H9 (cell line): ENCODE measurements around the gene PRSS2. TPM values are rescaled to one million over a fixed set of nuclear protein-coding genes. Genes with fewer than 3 reads are reported as not detected.

Source experiments
- DNase-seq: peaks from one replicate; pipeline ENCODE4 v3.0.0-alpha.2; 2017
- H2AFZ ChIP-seq: one replicate; pipeline ENCODE4 v1.6.1; 2013; ENCODE audit warnings: mild to moderate bottlenecking, low read length, control low read depth, moderate library complexity
- H2AK5ac ChIP-seq: 2 replicates; pipeline ENCODE4 v1.6.1; 2013; ENCODE audit warnings: low read length, control low read depth, mixed read lengths; ENCODE audit not compliant: insufficient read length
- H2BK120ac ChIP-seq: one replicate; pipeline ENCODE4 v1.6.1; 2013; ENCODE audit warnings: low read depth, mild to moderate bottlenecking, low read length, control low read depth, inconsistent platforms; ENCODE audit not compliant: poor library complexity, severe bottlenecking
- H2BK12ac ChIP-seq: 2 replicates; pipeline ENCODE4 v1.6.1; 2013; ENCODE audit warnings: low read length, control low read depth, mixed read lengths, low read depth; ENCODE audit not compliant: insufficient read length
- H2BK15ac ChIP-seq: 2 replicates; pipeline ENCODE4 v1.6.1; 2013; ENCODE audit warnings: low read depth, low read length, control low read depth
- H2BK20ac ChIP-seq: one replicate; pipeline ENCODE4 v1.6.1; 2013; ENCODE audit warnings: low read depth, mild to moderate bottlenecking, low read length, control low read depth, inconsistent platforms; ENCODE audit not compliant: poor library complexity, severe bottlenecking
- H2BK5ac ChIP-seq: 2 replicates; pipeline ENCODE4 v1.6.1; 2013; ENCODE audit warnings: low read length, control low read depth, mixed read lengths; ENCODE audit not compliant: insufficient read length
- H3K14ac ChIP-seq: 2 replicates; pipeline ENCODE4 v1.6.1; 2013; ENCODE audit warnings: low read length, control low read depth; ENCODE audit not compliant: insufficient read depth
- H3K18ac ChIP-seq: 2 replicates; pipeline ENCODE4 v1.6.1; 2013; ENCODE audit warnings: low read depth, mild to moderate bottlenecking, mixed read lengths, low read length, control low read depth; ENCODE audit not compliant: insufficient read length
- H3K23ac ChIP-seq: 2 replicates; pipeline ENCODE4 v1.6.1; 2013; ENCODE audit warnings: low read length, control low read depth, mixed read lengths, low read depth; ENCODE audit not compliant: insufficient read length
- H3K23me2 ChIP-seq: 2 replicates; pipeline ENCODE4 v1.6.1; 2013; ENCODE audit warnings: low read depth, mild to moderate bottlenecking, mixed read lengths, low read length, control low read depth; ENCODE audit not compliant: insufficient read length, poor library complexity, severe bottlenecking
- H3K27ac ChIP-seq: 2 replicates; pipeline ENCODE4 v1.5.1; 2013; ENCODE audit warnings: low read length, control low read depth, mixed read lengths, low read depth; ENCODE audit not compliant: insufficient read length
- H3K27me3 ChIP-seq: 2 replicates; pipeline ENCODE4 v1.6.1; 2013; ENCODE audit warnings: low read length, control low read depth, inconsistent platforms; ENCODE audit not compliant: insufficient read depth
- H3K4ac ChIP-seq: 2 replicates; pipeline ENCODE4 v1.6.1; 2013; ENCODE audit warnings: low read depth, mild to moderate bottlenecking, control low read depth, inconsistent platforms, low read length, moderate library complexity
- H3K4me1 ChIP-seq: 2 replicates; pipeline ENCODE4 v1.6.1; 2013; ENCODE audit warnings: low read length, control low read depth, inconsistent platforms; ENCODE audit not compliant: insufficient read depth
- H3K4me2 ChIP-seq: 2 replicates; pipeline ENCODE4 v1.6.1; 2013; ENCODE audit warnings: low read length, control low read depth, mixed read lengths; ENCODE audit not compliant: insufficient read length, insufficient read depth
- H3K56ac ChIP-seq: 2 replicates; pipeline ENCODE4 v1.6.1; 2013; ENCODE audit warnings: low read depth, mild to moderate bottlenecking, mixed read lengths, low read length, control low read depth; ENCODE audit not compliant: insufficient read length
- H3K79me1 ChIP-seq: 2 replicates; pipeline ENCODE4 v1.6.1; 2013; ENCODE audit warnings: low read depth, mild to moderate bottlenecking, moderate library complexity, low read length, control low read depth, inconsistent platforms; ENCODE audit not compliant: insufficient read depth, poor library complexity, severe bottlenecking
- H3K79me2 ChIP-seq: 2 replicates; pipeline ENCODE4 v1.6.1; 2013; ENCODE audit warnings: low read length, control low read depth, inconsistent platforms; ENCODE audit not compliant: insufficient read depth
- H3K9ac ChIP-seq: 2 replicates; pipeline ENCODE4 v1.6.1; 2013; ENCODE audit warnings: low read length, control low read depth, mixed read lengths; ENCODE audit not compliant: insufficient read length; ENCODE audit errors: extremely low read depth
- H3K9me3 ChIP-seq: one replicate; pipeline ENCODE4 v1.6.1; 2013; ENCODE audit warnings: low read depth, low read length, inconsistent platforms; ENCODE audit not compliant: control insufficient read depth
- H3T11ph ChIP-seq: one replicate; pipeline ENCODE4 v1.6.1; 2013; ENCODE audit warnings: mild to moderate bottlenecking, low read length, control low read depth, inconsistent platforms
- H4K20me1 ChIP-seq: one replicate; pipeline ENCODE4 v1.6.1; 2013; ENCODE audit not compliant: control insufficient read depth, insufficient read length, insufficient read depth
- H4K5ac ChIP-seq: 2 replicates; pipeline ENCODE4 v1.6.1; 2013; ENCODE audit warnings: low read depth, mild to moderate bottlenecking, mixed read lengths, low read length, control low read depth; ENCODE audit not compliant: insufficient read length
- H4K8ac ChIP-seq: replicated peaks from 2 replicates; pipeline ENCODE4 v1.6.1; 2013; ENCODE audit warnings: low read length, control low read depth, mixed read lengths, low read depth; ENCODE audit not compliant: insufficient read length
- H4K91ac ChIP-seq: 2 replicates; pipeline ENCODE4 v1.6.1; 2013; ENCODE audit warnings: low read depth, mild to moderate bottlenecking, moderate library complexity, mixed read lengths, low read length, control low read depth; ENCODE audit not compliant: insufficient read length
- H3K27ac Mint-ChIP-seq, 3 experiments: 2 replicates in 2 of 3; 3 replicates in 1 of 3; pipeline ENCODE4 v1.8.0; 2020 to 2021; ENCODE audit warnings: mixed read lengths in 3 of 3, mild to moderate bottlenecking in 1 of 3, moderate library complexity in 1 of 3
- H3K27me3 Mint-ChIP-seq: 2 replicates; pipeline ENCODE4 v1.8.0; 2021; ENCODE audit warnings: low read depth, mild to moderate bottlenecking, moderate library complexity, mixed read lengths
- H3K36me3 Mint-ChIP-seq, 3 experiments: 2 replicates in 2 of 3; 3 replicates in 1 of 3; pipeline ENCODE4 v1.8.0; 2020 to 2021; ENCODE audit warnings: low read depth in 3 of 3, mixed read lengths in 3 of 3; ENCODE audit not compliant: insufficient read depth in 1 of 3
- H3K4me1 Mint-ChIP-seq, 2 experiments: 2 replicates each; pipeline ENCODE4 v1.8.0; 2020; ENCODE audit warnings: mixed read lengths in 2 of 2
- H3K4me3 Mint-ChIP-seq, 2 experiments: 2 replicates in 1 of 2; 3 replicates in 1 of 2; pipeline ENCODE4 v1.8.0; 2020 to 2021; ENCODE audit warnings: mild to moderate bottlenecking in 2 of 2, mixed read lengths in 2 of 2, moderate library complexity in 1 of 2
- H3K9me3 Mint-ChIP-seq, 2 experiments: 2 replicates in 1 of 2; 3 replicates in 1 of 2; pipeline ENCODE4 v1.8.0; 2020; ENCODE audit warnings: mild to moderate bottlenecking in 2 of 2, mixed read lengths in 2 of 2, moderate library complexity in 1 of 2
- CTCF ChIP-seq: fragments of 200-600 bp; sonication (generic); conservative IDR thresholded peaks from 3 replicates; pipeline ENCODE4 v1.8.0; 2021; ENCODE audit warnings: antibody characterized with exemption, mild to moderate bottlenecking
- WGBS: extraction: QIAGEN DNeasy Blood & Tissue Kit; methylation state at CpG from one replicate; pipeline ENCODE4 v1.1.7; 2013; ENCODE audit warnings: missing lambda C conversion rate, low lambda C conversion rate, mixed read lengths; ENCODE audit not compliant: insufficient read length; ENCODE audit errors: extremely low coverage; 5-methylcytosine and 5-hydroxymethylcytosine counted together
- total RNA-seq: library from RNA; stranded (reverse); gene quantifications from 2 replicates; pipeline ENCODE4 v1.2.1, GENCODE V29; 2021

Gene PRSS2
- total RNA-seq, 1 experiment from 2014 or later, result not detected

GRCh38 chr7:142793156-142793555 is 22.4 kb downstream of the PRSS2 start:
- H2BK120ac ChIP-seq, result no peak overlapping the region
- H3K4me1 ChIP-seq, result peaks cover 12% of the 10 kb centered on the region; the same call in 1 of the 2 replicates
- DNase-seq, result no peak
- no peak overlapping the region for H4K5ac ChIP-seq
- H3K27me3 ChIP-seq, result peaks cover 11% of the 10 kb centered on the region; the same call in 1 of the 2 replicates
- no peak overlapping the region for H3K4me2 ChIP-seq
- H2BK12ac ChIP-seq, result no peak overlapping the region
- no peak overlapping the region for H3K4ac ChIP-seq
- no peak overlapping the region for H3K9ac ChIP-seq
- H3K23ac ChIP-seq, result no peak overlapping the region
- TF ChIP-seq CTCF, result no peak
- H3T11ph ChIP-seq, result no peak overlapping the region
- H3K9me3 ChIP-seq, result no peaks in the 10 kb centered on the region
- H2AFZ ChIP-seq, result no peak overlapping the region
- H3K18ac ChIP-seq, result no peak overlapping the region
- no CpG with 5 or more reads among the region's 5 CpGs for WGBS
- no peak overlapping the region for H4K8ac ChIP-seq
- no peaks in the 10 kb centered on the region for H4K20me1 ChIP-seq
- no peak overlapping the region for H2AK5ac ChIP-seq
- H3K27ac Mint-ChIP-seq, result no peak overlapping the region
- H3K9me3 Mint-ChIP-seq, result no peaks in the 10 kb centered on the region
- H3K27me3 Mint-ChIP-seq, result peaks cover 61% of the 10 kb centered on the region
- no peak overlapping the region for H2BK20ac ChIP-seq
- no peaks in the 10 kb centered on the region for H3K79me2 ChIP-seq
- H3K79me1 ChIP-seq, result no peaks in the 10 kb centered on the region
- H3K56ac ChIP-seq, result no peak overlapping the region
- H2BK15ac ChIP-seq, result no peak overlapping the region
- no peak overlapping the region for H3K27ac ChIP-seq
- no peak overlapping the region for H4K91ac ChIP-seq
- H3K4me1 Mint-ChIP-seq, result peaks cover 34 to 40% of the 10 kb centered on the region in 2 experiments
- no peaks in the 10 kb centered on the region; a peak in 1 of 7 replicates for H3K36me3 Mint-ChIP-seq
- no peak overlapping the region for H3K4me3 Mint-ChIP-seq
- H3K23me2 ChIP-seq, result peaks cover 15% of the 10 kb centered on the region
- H3K14ac ChIP-seq, result no peak overlapping the region
- H2BK5ac ChIP-seq, result no peak overlapping the region
